ENCODE data around the gene HRAS. TPM values are rescaled to one million over a fixed set of nuclear protein-coding genes. Genes with fewer than 3 reads are reported as not detected.

Gene HRAS
- total and polyA plus RNA-seq, 2 of the 13 experiments (the other 11 are each of a cell fraction or from before 2014, with no cell fraction given): 32.9 to 50.0 TPM

- no peak for TF ChIP-seq IKZF4 (CRISPR knock-in tag; IDR thresholded peaks at IDR 0.05; ENCODE audit: borderline replicate concordance, low read depth, not compliant biosample characterization)
- 0 out of 2 replicates have a peak, but pooled peaks have one; percentile 3 for TF ChIP-seq PAXIP1 (CRISPR knock-in tag; conservative IDR thresholded peaks at IDR 0.05)
- no peak for TF ChIP-seq ZSCAN9 (CRISPR knock-in tag; IDR thresholded peaks at IDR 0.05; ENCODE audit: borderline replicate concordance)
- TF ChIP-seq NCOA5 (CRISPR knock-in tag; IDR thresholded peaks at IDR 0.05): no peak
- no peak for TF ChIP-seq ZNF776 (CRISPR knock-in tag; IDR thresholded peaks at IDR 0.05)
- no peak for TF ChIP-seq SRSF4 (IDR thresholded peaks at IDR 0.05; ENCODE audit: low read depth, low read length, poor library complexity, severe bottlenecking)
- TF ChIP-seq KLF11 (CRISPR knock-in tag; IDR thresholded peaks at IDR 0.05): no peak
- TF ChIP-seq FOXO1 (CRISPR knock-in tag; IDR thresholded peaks at IDR 0.05): 0 out of 2 replicates have a peak, but pooled peaks have one; percentile 2
- TF ChIP-seq ZNF710 (CRISPR knock-in tag; IDR thresholded peaks at IDR 0.05; ENCODE audit: borderline replicate concordance): no peak
- TF ChIP-seq ETV6 (CRISPR knock-in tag; conservative IDR thresholded peaks at IDR 0.05): no peak
Measured at GRCh38 chr11:537622-538430, 2.5 kb upstream of the HRAS start (continued).
